LNCAP (cell line): ENCODE results near the gene C17orf58.

Source experiments
- CTCF ChIP-seq: fragments of 450-650 bp; IDR thresholded peaks from 2 replicates; pipeline ENCODE4 v1.5.1; 2017; ENCODE audit warnings: mild to moderate bottlenecking

The C17orf58 gene

GRCh38 chr17:67994817-67995569, 1.3 kb downstream of the C17orf58 start:
- TF ChIP-seq CTCF: no peak

DNA sequence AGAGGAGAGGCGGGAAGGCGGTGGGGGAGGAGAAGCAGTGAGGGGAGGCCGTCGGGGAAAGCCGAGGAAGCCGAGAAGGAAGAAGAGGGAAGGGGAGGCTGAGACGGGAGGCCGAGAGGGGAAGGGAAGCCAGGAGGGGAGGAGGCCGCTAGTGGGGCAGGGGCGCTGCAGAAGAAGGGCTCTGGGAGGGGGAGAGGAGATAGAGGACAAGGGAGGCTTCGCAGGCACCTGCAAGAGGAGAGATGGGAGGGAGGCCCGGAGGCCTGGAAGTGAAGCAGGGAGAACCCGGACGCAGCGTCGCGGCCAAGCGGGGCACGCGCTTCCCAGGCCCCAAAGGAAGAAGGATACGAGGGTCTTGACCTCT, 2.3 kb downstream of the C17orf58 start:
- TF ChIP-seq CTCF: no peak

DNA sequence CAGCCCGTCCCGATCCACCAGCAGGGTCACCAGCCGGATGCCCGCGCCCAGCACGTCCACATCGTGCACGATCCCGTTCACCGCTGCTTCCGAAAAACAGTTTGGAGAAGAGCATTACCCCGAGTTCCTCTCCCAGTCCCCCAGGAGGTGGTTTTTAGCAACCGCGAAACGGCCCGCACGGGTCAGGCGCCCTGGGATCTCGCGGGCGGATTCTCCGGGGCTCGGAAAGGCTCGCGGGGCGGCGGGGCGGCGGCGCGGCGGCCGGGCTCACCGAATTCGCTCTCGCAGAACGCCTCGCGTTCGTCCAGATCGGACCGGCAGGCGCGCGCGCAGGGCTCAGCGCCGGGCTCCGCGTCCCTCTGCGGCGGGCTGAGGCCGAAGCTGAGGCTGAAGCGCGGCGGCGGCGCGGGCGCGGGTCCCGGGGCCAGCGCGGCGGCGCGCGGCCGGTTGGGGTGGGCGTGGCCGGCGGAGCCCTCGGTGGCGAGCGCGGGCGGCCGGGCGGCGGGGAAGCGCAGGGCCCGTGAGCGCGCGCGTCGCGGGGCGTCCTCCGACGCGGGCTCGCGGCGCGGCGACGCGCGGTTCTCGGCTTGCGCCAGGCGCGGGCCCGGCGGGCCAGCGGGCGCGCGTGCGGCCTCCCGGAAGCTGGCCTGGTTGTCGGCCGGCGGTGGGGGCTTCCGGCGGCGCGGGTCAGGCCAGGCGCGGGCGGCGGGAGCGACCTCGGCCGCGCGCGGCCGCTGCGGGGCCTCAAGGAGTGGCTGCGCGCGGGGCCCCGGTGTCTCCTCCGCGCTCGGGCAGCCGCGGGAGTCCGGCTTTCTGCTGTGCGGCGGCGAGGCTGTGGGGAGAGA, 2.9 kb downstream of the C17orf58 start:
- no peak for TF ChIP-seq CTCF

GRCh38 chr17:67992548-67993152, 3.6 kb downstream of the C17orf58 start:
- no peak for TF ChIP-seq CTCF

DNA sequence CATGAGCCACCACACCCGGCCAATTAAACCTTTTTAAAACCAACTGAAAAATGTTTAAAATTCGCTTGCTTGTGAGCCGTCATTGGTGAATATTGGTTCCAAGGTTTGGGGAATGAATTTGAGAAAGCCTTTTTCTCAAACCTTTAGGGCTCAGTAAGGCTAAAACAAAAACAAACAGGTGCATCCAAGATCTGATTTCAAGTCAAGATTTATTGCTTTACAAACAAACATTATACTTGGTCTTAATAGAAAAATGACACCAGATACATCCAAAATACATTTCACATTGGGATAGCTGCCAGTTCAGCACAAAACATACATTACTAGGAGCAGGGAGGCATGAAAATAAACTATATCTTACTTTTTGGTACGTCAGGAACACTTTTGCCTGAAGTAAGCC, 5.4 kb downstream of the C17orf58 start:
- no peak for TF ChIP-seq CTCF

GRCh38 chr17:67983383-67983688, 12.9 kb downstream of the C17orf58 start:
- no peak for TF ChIP-seq CTCF

- no peak for TF ChIP-seq CTCF
Measured at GRCh38 chr17:67982686-67983382, 13.4 kb downstream of the C17orf58 start.
